RWPE2 (cell line): ENCODE data around the gene ZBTB17.
"Not testable (repeated sequence)": the region's sequence is repeated elsewhere in the genome, so short reads cannot be mapped to it uniquely, and the experiment has no call there.

Experiments
- ATAC-seq: fragments of 200-7000 bp; cut with Tn5 transposase; 3 replicates; pipeline ENCODE4 v1.9.1; 2021; ENCODE audit warnings: low read depth
- DNase-seq: peaks from one replicate; pipeline ENCODE4 v3.0.0-alpha.2; 2020; ENCODE audit warnings: low spot score
- H3K27ac ChIP-seq: fragments of 450-650 bp; 2 replicates; pipeline ENCODE4 v1.5.1; 2017; ENCODE audit warnings: mild to moderate bottlenecking; ENCODE audit not compliant: poor library complexity, severe bottlenecking
- H3K27me3 ChIP-seq: fragments of 250-450 bp; sonication (Bioruptor Pico); 2 replicates; pipeline ENCODE4 v1.5.1; 2021; ENCODE audit warnings: mild to moderate bottlenecking, moderate library complexity; ENCODE audit not compliant: insufficient read depth, poor library complexity, severe bottlenecking
- H3K36me3 ChIP-seq: fragments of 250-450 bp; sonication (Bioruptor Pico); 2 replicates; pipeline ENCODE4 v1.5.1; 2020; ENCODE audit warnings: low read depth, mild to moderate bottlenecking, moderate library complexity
- H3K4me1 ChIP-seq: fragments of 250-450 bp; sonication (Bioruptor Pico); 2 replicates; pipeline ENCODE4 v1.5.1; 2021; ENCODE audit warnings: mild to moderate bottlenecking, moderate library complexity; ENCODE audit not compliant: insufficient read depth, poor library complexity, severe bottlenecking
- H3K4me3 ChIP-seq: fragments of 250-450 bp; sonication (Bioruptor Pico); 2 replicates; pipeline ENCODE4 v1.5.1; 2021; ENCODE audit warnings: mild to moderate bottlenecking, moderate library complexity; ENCODE audit not compliant: severe bottlenecking
- H3K9me3 ChIP-seq: fragments of 250-450 bp; sonication (Bioruptor Pico); 2 replicates; pipeline ENCODE4 v1.5.1; 2021; ENCODE audit warnings: mild to moderate bottlenecking, moderate library complexity; ENCODE audit not compliant: severe bottlenecking
- CTCF ChIP-seq: fragments of 450-650 bp; IDR thresholded peaks from one replicate; pipeline ENCODE4 v1.5.1; 2017; ENCODE audit warnings: mild to moderate bottlenecking, moderate library complexity; ENCODE audit not compliant: poor library complexity, severe bottlenecking

The ZBTB17 gene

GRCh38 chr1:15975805-15976680 lies at the start of gene ZBTB17:
Gene ZBTB17, minus strand, starts transcription at chr1:15976101. Its CDS starts 27,606 bp downstream, at chr1:15948495.
- no peak for TF ChIP-seq CTCF

GRCh38 chr1:16023050-16023653 lies 47.3 kb upstream of the ZBTB17 start:
- no peak for TF ChIP-seq CTCF
- Histone ChIP-seq H3K9me3 (peaks cover 3% of the 10 kb centered on the region), H3K27ac (no peak overlapping the region), H3K36me3 (no peaks in the 10 kb centered on the region), H3K27me3 (no peaks in the 10 kb centered on the region), H3K4me3 (no peak overlapping the region), H3K4me1 (no peaks in the 10 kb centered on the region)
- DNase-seq (no peak), ATAC-seq (no peak)

More at GRCh38 chr1:15975805-15976680, at the start of gene ZBTB17:
- peaks cover 20% of the 10 kb centered on the region for H3K36me3 ChIP-seq
- peak within 1 kb of the TSS; percentile 38 for H3K27ac ChIP-seq
- no peaks in the 10 kb centered on the region for H3K27me3 ChIP-seq
- no peaks in the 10 kb centered on the region for H3K9me3 ChIP-seq
- peak within 1 kb of the TSS; percentile 64 for H3K4me3 ChIP-seq
- ATAC-seq: peak; percentile 94
- DNase-seq: peak; percentile 92
- peaks cover 5% of the 10 kb centered on the region for H3K4me1 ChIP-seq

- Histone ChIP-seq H3K9me3 (peaks cover 3% of the 10 kb centered on the region), H3K4me1 (no peaks in the 10 kb centered on the region), H3K27ac (no peak overlapping the region), H3K4me3 (no peak overlapping the region), H3K27me3 (no peaks in the 10 kb centered on the region), H3K36me3 (no peaks in the 10 kb centered on the region)
- ATAC-seq (no peak), DNase-seq (no peak)
- no peak for TF ChIP-seq CTCF
Measured at GRCh38 chr1:16022393-16022792, 46.5 kb upstream of the ZBTB17 start.

- ATAC-seq (no peak), DNase-seq (no peak)
- no peak for TF ChIP-seq CTCF
- Histone ChIP-seq H3K9me3 (peaks cover 3% of the 10 kb centered on the region), H3K27me3 (no peaks in the 10 kb centered on the region), H3K4me1 (no peaks in the 10 kb centered on the region), H3K4me3 (no peak within 1 kb of the TSS), H3K36me3 (no peaks in the 10 kb centered on the region), H3K27ac (no peak within 1 kb of the TSS)
Measured at GRCh38 chr1:16021681-16022080, 45.8 kb upstream of the ZBTB17 start, which contains the start of gene CLCNKA. Gene CLCNKA, plus strand, starts transcription at chr1:16022036. Its CDS starts 584 bp downstream, at chr1:16022620.

- not testable (repeated sequence) for H3K27ac ChIP-seq, H3K36me3 ChIP-seq, H3K4me3 ChIP-seq, DNase-seq, H3K27me3 ChIP-seq, ATAC-seq, H3K4me1 ChIP-seq, H3K9me3 ChIP-seq
Measured at GRCh38 chr1:16020878-16021277, 45.0 kb upstream of the ZBTB17 start.
